ENCODE data around the gene PITX2.
"Not testable (repeated sequence)": the region's sequence is repeated elsewhere in the genome, so short reads cannot be mapped to it uniquely, and the experiment has no call there.

Gene PITX2

DNA sequence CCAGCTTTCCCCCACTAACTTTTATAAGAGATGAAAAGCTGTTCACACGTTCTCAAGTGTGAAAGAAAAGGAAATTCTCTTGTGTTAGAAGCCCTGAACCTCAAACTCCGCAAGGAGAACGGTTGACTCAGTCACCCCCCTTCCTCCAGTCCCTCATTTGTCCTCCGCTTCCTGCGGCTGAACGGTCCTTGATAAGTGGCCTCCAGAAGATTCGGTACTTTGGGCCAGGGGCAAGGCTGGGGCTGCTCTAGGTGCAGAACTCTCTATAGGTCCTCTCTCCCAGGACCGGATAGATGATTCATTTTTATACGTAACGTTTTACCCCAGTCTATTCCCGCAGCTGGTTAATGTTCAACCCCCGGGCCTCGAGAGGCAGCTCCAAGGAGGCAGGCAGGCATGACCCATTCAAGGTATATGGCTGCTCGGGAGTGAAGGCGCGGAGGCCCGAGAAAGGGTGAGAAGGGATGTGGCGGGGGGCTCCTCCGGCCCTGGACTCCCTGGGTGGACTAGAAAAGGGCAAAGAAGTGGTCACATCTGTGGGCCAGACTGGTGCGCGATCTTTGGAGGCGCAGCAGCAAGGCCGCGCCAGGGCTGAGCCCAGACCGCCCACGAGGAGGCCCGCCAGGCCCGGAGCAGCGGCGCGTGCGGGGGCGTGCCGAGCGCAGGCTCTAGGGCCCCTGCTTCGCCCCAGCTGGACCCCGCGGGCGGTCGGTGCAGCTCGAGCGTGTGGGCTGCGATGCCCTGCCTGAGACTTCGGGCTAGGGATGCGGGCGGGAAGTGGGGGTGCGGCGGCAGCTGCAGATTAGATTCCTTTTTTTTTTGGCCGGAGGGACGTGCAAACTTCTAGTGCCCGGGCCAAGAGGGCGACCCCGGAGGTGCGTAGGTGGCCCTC is 11.7 kb downstream of the PITX2 start:
- no peak for DNase-seq (ENCODE audit: low read depth)

DNA sequence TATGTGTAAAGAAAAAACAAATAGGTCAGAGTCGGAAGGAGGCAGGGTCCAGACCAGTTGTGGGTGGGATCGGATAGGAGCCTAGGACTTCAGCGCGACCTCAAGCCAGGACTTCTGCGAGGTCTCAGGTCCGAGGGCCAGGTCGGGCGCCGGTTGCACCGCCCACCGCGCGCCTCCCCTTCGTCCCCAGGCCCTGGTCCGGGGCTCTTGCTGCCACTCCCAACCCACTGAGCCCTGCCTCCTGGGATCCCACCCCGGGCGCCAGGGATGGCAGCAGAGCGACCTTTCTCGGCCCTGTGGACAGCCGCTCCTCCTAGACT is 12.3 kb downstream of the PITX2 start:
- DNase-seq (ENCODE audit: low read depth) = no peak

DNA sequence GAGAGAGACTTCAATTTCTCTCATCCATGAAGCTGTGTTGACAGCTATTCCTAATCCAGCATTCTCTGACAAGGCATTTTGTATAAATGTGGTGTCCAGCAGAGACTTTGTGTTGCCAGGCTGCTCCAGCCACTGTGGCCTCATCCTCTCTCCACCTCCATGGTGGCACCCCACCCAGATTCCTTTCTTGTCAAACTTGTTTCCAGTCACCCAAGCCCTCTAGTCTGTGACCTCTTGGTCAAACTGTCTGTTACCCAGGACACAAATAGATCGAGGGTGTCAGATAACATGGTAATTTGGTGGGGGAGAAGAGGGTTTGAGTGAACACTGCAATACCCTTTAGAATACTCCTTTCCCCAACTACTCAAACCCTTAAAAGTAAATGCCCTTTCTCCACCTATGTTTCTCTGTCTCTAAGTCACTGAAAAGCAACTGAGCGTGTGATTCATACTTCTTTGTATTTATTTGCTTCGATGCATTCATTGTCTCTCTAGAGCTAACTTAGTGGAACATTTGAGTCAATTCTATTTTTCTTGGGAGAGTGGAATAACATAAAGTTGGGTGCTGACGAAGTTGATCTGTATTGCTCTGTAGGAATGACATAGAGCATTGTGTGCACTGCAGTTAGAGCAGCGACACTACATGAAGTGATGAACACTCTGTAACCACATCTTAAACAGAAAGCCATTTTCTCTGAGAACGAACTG is 13.7 kb downstream of the PITX2 start:
- no peak for DNase-seq (ENCODE audit: low read depth)

DNA sequence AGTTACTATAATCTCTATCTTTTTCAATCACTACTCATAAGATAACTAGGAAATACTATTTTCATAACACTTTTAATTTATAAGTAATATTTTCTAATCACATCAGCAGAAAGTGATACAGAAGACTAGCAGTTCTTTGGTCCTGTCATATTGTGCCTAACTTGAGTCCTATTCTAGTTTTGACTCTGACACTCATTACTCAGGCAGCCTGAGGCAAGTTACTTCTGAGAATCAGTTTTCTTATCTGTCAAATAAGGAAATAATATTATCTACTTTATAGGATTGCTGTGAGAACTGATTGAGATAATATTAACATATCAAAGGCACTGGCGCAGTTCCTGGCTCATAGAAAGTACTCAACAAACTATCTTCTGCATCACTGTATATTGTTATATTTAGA is 17.8 kb downstream of the PITX2 start:
- DNase-seq (ENCODE audit: low read depth) = no peak

DNA sequence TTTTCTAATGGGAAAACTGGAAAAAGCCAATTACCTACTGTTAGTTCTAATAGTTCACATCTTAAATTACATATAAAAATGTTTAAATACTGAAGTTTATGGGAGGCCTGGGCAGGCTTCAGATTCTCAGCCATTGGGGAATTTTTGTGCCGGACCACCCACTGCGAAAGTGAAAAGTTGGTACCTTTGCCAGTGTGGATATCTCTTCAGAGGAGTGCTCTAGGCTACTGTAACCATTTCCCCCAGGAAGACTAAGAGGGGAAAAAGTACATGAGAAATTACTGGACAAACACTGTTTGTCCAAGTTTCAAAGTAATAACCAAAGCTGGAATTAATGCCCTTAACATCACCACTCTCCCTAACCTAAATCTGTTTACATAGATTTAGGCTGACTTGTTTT is 20.8 kb downstream of the PITX2 start:
- DNase-seq (ENCODE audit: low read depth) = no peak

DNA sequence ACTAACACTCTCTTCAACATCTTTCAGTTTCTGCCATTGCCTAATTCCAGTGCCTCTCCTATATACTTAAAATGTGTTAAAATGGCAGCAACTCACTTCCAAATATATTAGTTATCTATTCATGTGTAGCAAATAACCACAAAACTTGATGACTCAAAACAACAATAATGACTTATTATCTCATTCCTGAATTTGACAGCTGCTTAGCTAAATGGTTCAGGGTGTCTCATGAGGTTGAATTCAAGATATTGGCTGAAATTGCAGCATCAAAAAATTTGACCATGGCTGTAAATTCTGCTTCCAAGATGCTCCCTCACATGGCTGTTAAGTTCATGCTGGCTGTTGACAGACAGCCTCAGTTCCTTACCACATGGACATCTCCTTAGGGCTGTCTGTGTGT is 25.3 kb downstream of the PITX2 start:
- DNase-seq (ENCODE audit: low read depth) = no peak

DNA sequence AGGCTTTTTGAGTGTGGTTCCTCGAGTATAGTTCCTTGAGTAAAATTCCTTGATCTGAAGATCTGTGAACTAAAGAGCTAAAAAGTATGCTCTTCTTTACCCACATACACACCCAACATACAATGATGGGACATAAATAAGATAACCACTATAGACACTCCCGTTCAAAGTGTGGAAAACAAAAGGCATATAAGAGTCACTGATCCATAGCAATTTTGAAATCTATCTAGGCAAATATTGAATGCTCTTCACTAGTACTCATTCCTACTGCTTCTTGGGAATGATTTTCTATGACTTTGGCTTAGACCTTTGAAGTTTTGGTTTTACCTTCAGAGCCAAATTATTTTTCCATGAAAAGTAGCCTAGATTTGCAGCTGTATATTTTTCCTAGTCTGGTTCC is 26.4 kb downstream of the PITX2 start:
- no peak for DNase-seq (ENCODE audit: low read depth)

DNA sequence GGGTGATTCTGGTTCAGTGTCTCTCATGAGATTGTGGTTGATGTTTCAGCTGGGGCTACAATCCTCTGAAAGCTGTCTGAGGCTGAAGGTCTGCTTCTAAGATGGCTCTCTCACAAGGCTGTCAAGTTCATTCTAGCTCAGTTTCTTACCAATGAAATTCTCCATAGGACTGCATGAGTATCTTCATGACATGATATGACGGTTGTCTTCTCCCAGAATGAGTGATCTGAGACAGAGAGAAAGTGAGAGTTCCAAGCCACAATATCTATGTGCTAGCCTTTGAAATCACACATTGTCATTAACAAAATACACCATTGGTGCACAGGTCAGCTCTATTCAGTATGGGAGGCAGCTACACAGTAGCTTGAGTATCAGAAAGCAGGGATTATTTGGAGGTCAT is 27.3 kb downstream of the PITX2 start:
- DNase-seq (ENCODE audit: low read depth) = no peak

DNA sequence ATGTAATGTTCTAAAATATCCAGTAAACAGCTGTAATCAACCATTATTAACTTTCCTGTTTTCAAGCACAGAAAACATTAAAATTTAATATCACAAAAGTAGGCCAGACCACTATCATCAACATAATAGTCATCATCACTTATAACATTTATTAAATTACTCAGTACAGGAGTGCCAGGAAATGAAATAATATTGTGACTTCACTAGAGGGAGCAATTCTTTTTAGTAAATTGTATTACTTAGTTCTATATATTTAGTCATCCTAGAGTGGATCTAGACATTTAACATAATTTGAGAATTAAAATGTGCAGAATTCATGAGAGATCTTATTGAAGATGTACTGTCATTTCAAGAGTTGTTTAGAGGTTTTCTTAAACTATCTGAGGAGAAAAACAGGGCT is 33.6 kb downstream of the PITX2 start:
- no peak for DNase-seq (ENCODE audit: low read depth)

DNA sequence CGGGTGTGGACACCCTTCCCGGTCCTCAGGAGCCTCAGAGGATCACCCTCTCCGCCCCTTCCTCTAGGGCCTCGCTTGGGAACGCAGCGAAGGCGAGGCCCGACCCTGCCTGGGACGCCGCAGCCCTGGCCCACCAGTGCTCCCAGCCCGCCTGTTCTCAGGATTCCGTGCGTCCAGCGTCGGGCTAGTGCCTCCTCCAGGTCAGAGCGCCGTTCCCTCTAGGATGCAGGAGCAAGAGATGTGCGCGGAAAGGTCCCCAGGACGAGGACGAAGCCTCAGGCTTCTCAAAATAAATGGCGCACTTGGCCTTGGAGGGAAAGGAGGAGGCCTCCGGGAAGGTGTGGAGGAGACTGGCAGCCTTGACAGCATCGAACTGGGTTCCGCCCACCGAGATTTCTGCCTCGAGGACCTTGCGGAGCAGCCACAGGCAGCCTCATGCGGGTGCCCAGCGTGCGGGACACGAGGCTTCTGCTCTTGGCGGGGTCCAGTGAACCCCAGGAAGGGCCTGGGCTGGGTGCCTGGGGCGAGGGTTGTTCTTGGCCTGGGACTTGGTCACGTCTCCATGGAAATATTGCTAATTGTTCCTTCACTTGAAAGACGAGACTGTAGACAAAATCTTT is 35.1 kb downstream of the PITX2 start:
- DNase-seq (ENCODE audit: low read depth) = no peak

DNA sequence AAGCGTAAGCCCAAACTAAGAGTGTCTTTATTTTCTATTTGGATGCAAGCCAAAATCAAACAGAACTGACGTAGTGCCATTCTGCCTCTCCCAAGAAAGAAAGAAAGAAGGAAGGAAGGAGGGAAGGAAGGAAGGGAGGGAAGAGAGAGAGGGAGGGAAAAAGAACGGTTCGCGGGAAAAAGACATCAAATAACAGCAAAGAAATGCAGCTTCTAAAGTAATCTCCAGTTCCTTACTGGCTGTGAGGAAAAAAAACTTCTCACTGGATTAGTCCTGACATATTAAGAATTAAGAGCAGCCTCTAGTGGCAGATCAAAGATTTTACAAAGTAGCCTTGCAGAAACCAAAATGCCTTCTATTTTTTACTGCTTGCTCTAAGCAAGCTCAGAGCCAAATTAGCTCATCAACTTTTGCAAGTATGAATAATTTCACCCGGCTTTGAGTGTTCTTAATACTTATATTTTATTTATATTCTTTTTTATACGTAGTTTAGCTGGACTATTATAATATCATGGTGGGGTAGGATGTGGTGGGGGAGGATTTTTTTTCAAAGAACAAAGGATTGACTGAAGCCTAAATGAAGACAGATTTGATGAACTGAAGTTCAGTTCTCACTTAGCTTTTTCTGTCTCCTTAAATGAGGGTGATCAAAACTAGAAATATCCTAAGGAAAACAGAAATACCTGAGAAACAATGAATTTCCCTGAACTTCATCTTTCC is 36.6 kb downstream of the PITX2 start:
- DNase-seq (ENCODE audit: low read depth) = no peak

DNA sequence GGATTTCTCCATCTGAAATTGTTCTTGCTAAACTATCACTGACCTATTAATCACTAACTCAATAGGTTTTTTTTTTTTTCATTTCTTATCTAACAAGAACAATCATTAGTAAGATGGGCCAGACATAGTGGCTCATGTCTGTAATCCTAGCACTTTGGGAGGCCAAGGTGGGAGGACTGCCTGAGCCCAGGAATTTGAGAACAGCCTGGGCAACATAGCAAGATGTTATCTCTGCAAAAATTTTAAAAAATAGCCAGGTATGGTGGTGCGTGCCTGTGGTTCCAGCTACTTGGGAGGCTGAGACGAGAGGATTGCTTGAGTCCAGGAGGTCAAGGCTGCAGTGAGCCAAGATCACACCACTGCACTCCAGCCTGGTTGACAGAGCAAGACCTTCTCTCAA is 46.2 kb downstream of the PITX2 start:
- DNase-seq (ENCODE audit: low read depth) = not testable (repeated sequence)

Measured in activated T-cell treated with anti-CD3 and anti-CD28 coated beads for 48 hours (primary cell).